Activated CD4-positive, alpha-beta memory T cell treated with anti-CD3 and anti-CD28 coated beads for 36 hours (primary cell): ENCODE results near the gene AMDHD1. TPM values are rescaled to one million over a fixed set of nuclear protein-coding genes. Genes with fewer than 3 reads are reported as not detected.
"Not testable (repeated sequence)": the region's sequence is repeated elsewhere in the genome, so short reads cannot be mapped to it uniquely, and the experiment has no call there.

Experiments used
- CTCF ChIA-PET: fragments of 350-600 bp; sonication (Branson Sonifier 250); formaldehyde crosslinking; loops from one replicate; lab custom pipeline; 2021; ENCODE audit warnings: antibody characterized with exemption, inconsistent platforms; lab: Charles Lee
- POLR2A ChIA-PET: fragments of 350-600 bp; sonication (Branson Sonifier 250); formaldehyde crosslinking; loops from one replicate; lab custom pipeline; 2021; ENCODE audit warnings: antibody characterized with exemption; lab: Charles Lee
- DNase-seq: peaks from one replicate; pipeline ENCODE4 v3.0.0-alpha.2; 2020
- H3K27ac Mint-ChIP-seq: one replicate; pipeline ENCODE4 v1.8.0; 2021; ENCODE audit warnings: mixed read lengths
- H3K27me3 Mint-ChIP-seq: one replicate; pipeline ENCODE4 v1.8.0; 2021; ENCODE audit warnings: mixed read lengths
- H3K36me3 Mint-ChIP-seq: one replicate; pipeline ENCODE4 v1.8.0; 2021; ENCODE audit warnings: mixed read lengths
- H3K4me1 Mint-ChIP-seq: one replicate; pipeline ENCODE4 v1.8.0; 2021; ENCODE audit warnings: low read depth, mixed read lengths
- H3K4me3 Mint-ChIP-seq: one replicate; pipeline ENCODE4 v1.8.0; 2021; ENCODE audit warnings: mild to moderate bottlenecking, mixed read lengths
- H3K9me3 Mint-ChIP-seq: one replicate; pipeline ENCODE4 v1.8.0; 2021; ENCODE audit warnings: mixed read lengths
- intact Hi-C: fragments of 100-400 bp; cut with micrococcal nuclease; formaldehyde crosslinking; loops from one replicate; pipeline ENCODE4 v1.15.1; 2023
- total RNA-seq, 2 experiments: library from RNA; stranded (reverse); gene quantifications; one replicate each; pipeline ENCODE4 v1.2.3, GENCODE V29; 2021

Gene AMDHD1
- total RNA-seq, 2 experiments from 2014 or later = 1.5 to 2.1 TPM

- ChIA-PET CTCF (interaction anchor here (0.8 kb wide), 1 partner anchor 35 kb away, joined by 3 read pairs; no protein-coding TSS in a partner anchor), POLR2A (no interaction called here)
- no peak for DNase-seq
- no peak overlapping the region for H3K4me3 Mint-ChIP-seq
- H3K36me3 Mint-ChIP-seq = peaks cover 1% of the 10 kb centered on the region
- no peaks in the 10 kb centered on the region for H3K4me1 Mint-ChIP-seq
- H3K27me3 Mint-ChIP-seq = no peaks in the 10 kb centered on the region
- intact Hi-C loops = no loop called here
- H3K27ac Mint-ChIP-seq = no peak overlapping the region
- no peaks in the 10 kb centered on the region for H3K9me3 Mint-ChIP-seq
Observed at GRCh38 chr12:95963096-95963495, 20.0 kb downstream of the AMDHD1 start.

DNA sequence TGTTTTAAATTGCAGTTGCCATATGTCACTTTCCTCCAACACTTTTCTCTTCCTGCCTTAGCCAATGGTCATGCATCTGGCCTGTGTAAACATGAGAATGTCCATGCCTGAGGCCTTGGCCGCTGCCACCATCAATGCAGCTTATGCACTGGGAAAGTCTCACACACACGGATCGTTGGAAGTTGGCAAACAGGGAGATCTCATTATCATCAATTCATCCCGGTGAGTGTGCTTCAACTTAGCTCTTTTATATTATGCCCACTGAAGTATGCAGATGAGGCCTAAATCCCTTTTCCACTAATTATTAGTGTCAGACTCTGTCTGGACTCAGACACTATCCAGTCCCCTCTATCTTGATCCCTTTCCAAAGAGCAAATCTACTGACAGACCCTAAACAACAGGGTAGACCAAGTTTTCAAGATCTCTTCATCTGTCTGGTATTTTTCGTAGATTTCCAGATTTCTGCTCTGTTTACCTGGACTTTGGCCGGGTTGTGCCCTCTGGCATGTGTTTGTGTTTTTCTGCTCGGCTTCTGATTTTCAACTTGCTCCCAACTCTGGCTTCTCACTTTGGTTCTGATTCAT lies 23.2 kb downstream of the AMDHD1 start:
- POLR2A ChIA-PET = no interaction called here
- no peak overlapping the region for H3K4me3 Mint-ChIP-seq
- no peaks in the 10 kb centered on the region for H3K4me1 Mint-ChIP-seq
- H3K36me3 Mint-ChIP-seq = peaks cover 1% of the 10 kb centered on the region
- H3K27ac Mint-ChIP-seq = no peak overlapping the region
- no peaks in the 10 kb centered on the region for H3K9me3 Mint-ChIP-seq
- intact Hi-C loops = no loop called here
- CTCF ChIA-PET = interaction anchor here (1.1 to 1.4 kb wide), 2 partner anchors 24 to 48 kb away, joined by 3 read pairs; partner anchors contain the start of gene CCDC38
- no peaks in the 10 kb centered on the region for H3K27me3 Mint-ChIP-seq
- DNase-seq = no peak

DNA sequence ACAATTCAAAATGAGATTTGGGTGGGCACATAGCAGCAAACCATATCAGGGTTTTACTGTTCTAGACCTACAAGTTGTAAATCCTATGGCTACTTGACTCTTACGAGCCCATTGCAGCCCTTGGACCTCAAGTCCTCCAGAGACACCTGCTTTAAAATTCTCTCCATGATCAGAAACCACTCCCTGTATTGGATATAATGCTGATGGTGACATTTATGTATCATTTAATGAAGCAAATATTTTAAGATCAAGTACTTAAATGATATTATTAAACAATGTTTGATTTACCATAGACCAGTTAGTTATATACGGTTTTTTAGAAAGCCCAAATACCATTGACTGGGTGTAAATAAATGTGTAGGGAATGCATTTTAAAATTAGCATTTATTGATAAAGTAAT lies 24.2 kb downstream of the AMDHD1 start:
- no peaks in the 10 kb centered on the region for H3K9me3 Mint-ChIP-seq
- intact Hi-C loops = no loop called here
- no peak for DNase-seq
- H3K4me1 Mint-ChIP-seq = no peaks in the 10 kb centered on the region
- H3K27ac Mint-ChIP-seq = no peak overlapping the region
- no peaks in the 10 kb centered on the region for H3K27me3 Mint-ChIP-seq
- no peak overlapping the region for H3K4me3 Mint-ChIP-seq
- POLR2A ChIA-PET = no interaction called here
- H3K36me3 Mint-ChIP-seq = peaks cover 1% of the 10 kb centered on the region
- CTCF ChIA-PET = no interaction called here

DNA sequence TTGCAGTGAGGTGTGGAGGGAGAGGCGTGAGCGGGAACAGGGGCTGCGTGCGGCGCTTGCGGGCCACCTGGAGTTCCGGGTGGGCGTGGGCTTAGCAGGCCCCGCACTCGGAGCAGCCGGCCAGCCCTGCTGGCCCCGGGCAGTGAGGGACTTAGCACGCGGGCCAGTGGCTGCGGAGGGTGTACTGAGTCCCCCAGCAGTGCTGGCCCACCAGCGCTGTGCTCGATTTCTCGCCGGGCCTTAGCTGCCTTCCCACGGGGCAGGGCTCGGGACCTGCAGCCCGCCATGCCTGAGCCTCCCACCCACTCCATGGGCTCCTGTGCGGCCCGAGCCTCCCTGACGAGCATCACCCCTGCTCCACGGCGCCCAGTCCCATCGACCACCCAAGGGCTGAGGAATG lies 26.0 kb downstream of the AMDHD1 start:
- H3K4me1 Mint-ChIP-seq, H3K4me3 Mint-ChIP-seq, CTCF ChIA-PET, POLR2A ChIA-PET, DNase-seq, H3K27me3 Mint-ChIP-seq, H3K27ac Mint-ChIP-seq, H3K36me3 Mint-ChIP-seq, intact Hi-C loops, H3K9me3 Mint-ChIP-seq: not testable (repeated sequence)

GRCh38 chr12:95970905-95971304 lies 27.8 kb downstream of the AMDHD1 start:
- no peak for DNase-seq
- Mint-ChIP-seq H3K4me1 (no peaks in the 10 kb centered on the region), H3K27me3 (no peaks in the 10 kb centered on the region), H3K36me3 (peaks cover 1% of the 10 kb centered on the region), H3K27ac (no peak overlapping the region), H3K9me3 (no peaks in the 10 kb centered on the region), H3K4me3 (no peak overlapping the region)
- ChIA-PET CTCF (no interaction called here), POLR2A (no interaction called here)
- intact Hi-C loops = no loop called here

DNA sequence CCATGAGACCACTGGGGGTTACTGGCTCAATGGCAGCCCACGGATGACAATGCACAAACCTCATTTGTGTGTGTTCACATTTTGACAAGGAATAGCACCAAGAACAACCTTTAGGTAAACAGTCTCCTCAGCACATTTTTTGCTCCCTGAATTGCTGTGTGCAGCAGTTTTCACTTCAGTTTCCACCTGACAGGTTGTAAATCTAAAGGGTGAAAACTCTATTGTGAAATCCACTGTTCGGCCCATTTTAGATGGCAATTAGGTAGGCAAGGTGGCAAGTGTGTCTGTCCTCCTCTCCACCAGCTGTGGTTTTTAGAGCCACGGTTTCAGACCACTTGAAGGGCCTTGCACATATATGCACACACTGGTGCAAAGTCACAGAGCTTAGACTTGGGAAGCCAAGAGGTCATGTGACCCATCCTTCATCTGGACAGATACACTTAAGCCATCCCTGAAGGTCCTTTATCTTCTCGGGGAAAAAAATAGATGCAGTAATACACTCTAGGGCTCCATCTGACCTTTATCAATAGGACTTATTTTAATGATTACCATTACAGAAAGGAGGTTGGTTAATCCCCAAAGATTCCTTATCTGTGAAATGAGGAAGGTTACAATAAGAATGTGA lies 29.8 kb downstream of the AMDHD1 start:
- DNase-seq = no peak
- Mint-ChIP-seq H3K4me3 (no peak overlapping the region), H3K9me3 (no peaks in the 10 kb centered on the region), H3K27me3 (no peaks in the 10 kb centered on the region), H3K36me3 (no peaks in the 10 kb centered on the region), H3K27ac (no peak overlapping the region), H3K4me1 (no peaks in the 10 kb centered on the region)
- intact Hi-C loops = no loop called here
- POLR2A ChIA-PET = no interaction called here
- CTCF ChIA-PET = no interaction called here

- H3K4me3 Mint-ChIP-seq = no peak overlapping the region
- CTCF ChIA-PET = no interaction called here
- no peaks in the 10 kb centered on the region for H3K4me1 Mint-ChIP-seq
- H3K27me3 Mint-ChIP-seq = no peaks in the 10 kb centered on the region
- H3K9me3 Mint-ChIP-seq = no peaks in the 10 kb centered on the region
- no peaks in the 10 kb centered on the region for H3K36me3 Mint-ChIP-seq
- intact Hi-C loops = no loop called here
- POLR2A ChIA-PET = no interaction called here
- DNase-seq = no peak
- no peak overlapping the region for H3K27ac Mint-ChIP-seq
Observed at GRCh38 chr12:95974358-95974757, 31.2 kb downstream of the AMDHD1 start.

DNA sequence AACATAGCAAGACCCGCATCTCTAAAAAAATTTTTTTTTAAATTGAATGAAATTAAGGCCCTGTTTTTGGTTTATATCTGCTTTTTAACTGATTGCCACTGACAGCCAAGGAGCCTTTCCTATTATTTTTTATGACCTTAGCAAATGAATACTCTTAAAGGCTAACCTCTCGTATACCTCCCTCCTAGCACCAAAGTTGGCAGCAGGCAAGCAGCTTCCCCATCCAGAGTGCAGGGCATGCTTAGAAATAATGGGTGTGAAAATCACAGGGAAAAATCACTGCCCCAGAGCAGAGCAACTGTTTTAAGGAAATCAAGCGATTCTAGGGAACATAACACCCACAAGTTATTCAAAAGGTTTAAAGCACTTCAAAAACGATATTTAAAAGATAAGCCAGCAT lies 32.4 kb downstream of the AMDHD1 start:
- intact Hi-C loops = no loop called here
- Mint-ChIP-seq H3K4me1 (no peaks in the 10 kb centered on the region), H3K4me3 (no peak overlapping the region), H3K27ac (no peak overlapping the region), H3K27me3 (no peaks in the 10 kb centered on the region), H3K36me3 (no peaks in the 10 kb centered on the region), H3K9me3 (no peaks in the 10 kb centered on the region)
- CTCF ChIA-PET = no interaction called here
- POLR2A ChIA-PET = no interaction called here
- no peak for DNase-seq

DNA sequence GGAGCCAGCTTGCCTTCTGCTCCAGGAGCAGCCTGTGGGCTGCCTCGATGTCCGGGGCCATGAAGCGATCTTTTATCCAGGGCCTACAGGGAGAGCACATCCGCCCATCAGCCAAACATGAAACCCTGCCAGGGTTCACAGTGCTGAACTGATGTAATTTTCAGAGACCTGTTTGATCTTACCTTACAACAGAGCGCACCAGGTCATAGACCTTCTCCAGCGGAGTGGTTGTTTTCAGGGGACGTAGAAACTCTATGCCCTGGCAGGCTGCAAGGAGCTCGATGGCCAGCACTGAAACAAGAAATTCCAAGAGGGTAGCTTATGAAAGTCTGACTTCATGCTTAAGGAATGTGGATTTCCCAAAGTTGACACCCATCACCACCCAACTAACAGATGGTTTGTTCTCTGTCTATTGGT lies 33.3 kb downstream of the AMDHD1 start:
- ChIA-PET CTCF (no interaction called here), POLR2A (no interaction called here)
- H3K27ac Mint-ChIP-seq = no peak overlapping the region
- H3K9me3 Mint-ChIP-seq = no peaks in the 10 kb centered on the region
- intact Hi-C loops = no loop called here
- no peaks in the 10 kb centered on the region for H3K36me3 Mint-ChIP-seq
- no peak overlapping the region for H3K4me3 Mint-ChIP-seq
- no peak for DNase-seq
- H3K4me1 Mint-ChIP-seq = no peaks in the 10 kb centered on the region
- no peaks in the 10 kb centered on the region for H3K27me3 Mint-ChIP-seq

DNA sequence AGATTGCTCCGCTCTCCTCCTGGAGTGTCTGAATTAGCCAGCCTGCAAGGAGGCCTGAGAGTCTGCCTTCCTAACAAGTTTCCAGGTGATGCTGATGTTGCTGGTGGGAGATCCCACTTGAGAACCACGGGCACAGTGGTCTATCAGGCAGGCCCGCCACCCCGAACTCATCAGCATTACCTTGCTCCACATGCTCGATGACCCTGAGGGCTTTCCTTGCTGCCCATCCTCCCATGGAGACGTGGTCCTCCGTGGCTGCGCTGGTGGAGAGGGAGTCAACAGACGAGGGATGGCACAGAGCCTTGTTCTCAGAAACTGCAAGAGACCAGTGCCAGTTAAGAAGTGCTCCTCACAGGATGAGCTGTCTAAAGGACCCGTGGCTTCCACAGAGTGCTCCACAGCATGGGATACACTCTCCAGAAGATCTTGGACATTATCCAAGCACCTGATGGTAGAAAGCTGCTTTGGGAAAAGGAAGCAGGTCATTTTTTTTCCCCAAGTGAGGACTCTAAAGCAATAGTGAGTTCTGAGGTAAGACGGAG lies 34.7 kb downstream of the AMDHD1 start:
- DNase-seq = no peak
- intact Hi-C loops = no loop called here
- Mint-ChIP-seq H3K27me3 (no peaks in the 10 kb centered on the region), H3K4me1 (no peaks in the 10 kb centered on the region), H3K36me3 (no peaks in the 10 kb centered on the region), H3K4me3 (no peak overlapping the region), H3K9me3 (no peaks in the 10 kb centered on the region), H3K27ac (no peak overlapping the region)
- ChIA-PET POLR2A (no interaction called here), CTCF (interaction anchor here (2.4 kb wide), 1 partner anchor 21 kb away, joined by 7 read pairs; no protein-coding TSS in a partner anchor)

GRCh38 chr12:95978351-95978750 lies 35.2 kb downstream of the AMDHD1 start:
- intact Hi-C loops = no loop called here
- no peaks in the 10 kb centered on the region for H3K27me3 Mint-ChIP-seq
- no peak for DNase-seq
- CTCF ChIA-PET = interaction anchor here (2.4 kb wide), 1 partner anchor 20 kb away, joined by 7 read pairs; no protein-coding TSS in a partner anchor
- no peaks in the 10 kb centered on the region for H3K4me1 Mint-ChIP-seq
- no peaks in the 10 kb centered on the region for H3K36me3 Mint-ChIP-seq
- H3K4me3 Mint-ChIP-seq = no peak overlapping the region
- no peaks in the 10 kb centered on the region for H3K9me3 Mint-ChIP-seq
- no peak overlapping the region for H3K27ac Mint-ChIP-seq
- POLR2A ChIA-PET = no interaction called here

DNA sequence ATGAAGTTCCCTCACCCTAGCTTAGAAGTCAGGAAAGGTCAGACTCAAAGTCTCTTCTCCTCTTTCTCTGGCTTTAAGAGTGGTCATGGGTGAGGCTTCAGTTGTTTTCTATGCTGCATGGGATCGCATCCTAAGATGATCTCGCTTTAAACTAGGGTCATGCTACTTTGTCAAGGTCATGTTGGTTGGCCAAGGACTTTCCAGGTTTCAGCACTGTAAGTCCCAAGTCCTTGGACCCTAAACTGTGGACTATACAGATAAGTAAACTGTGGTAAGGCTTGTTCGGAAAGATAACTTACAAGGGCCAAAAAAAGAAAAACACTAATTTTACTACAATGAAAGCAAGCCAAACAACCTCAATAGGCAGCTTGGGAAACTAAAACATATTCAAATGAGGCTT lies 35.6 kb downstream of the AMDHD1 start:
- no peaks in the 10 kb centered on the region for H3K27me3 Mint-ChIP-seq
- ChIA-PET POLR2A (no interaction called here), CTCF (interaction anchor here (2.4 kb wide), 1 partner anchor 20 kb away, joined by 7 read pairs; no protein-coding TSS in a partner anchor)
- H3K4me3 Mint-ChIP-seq = no peak overlapping the region
- H3K36me3 Mint-ChIP-seq = no peaks in the 10 kb centered on the region
- no peak for DNase-seq
- intact Hi-C loops = no loop called here
- H3K4me1 Mint-ChIP-seq = no peaks in the 10 kb centered on the region
- H3K27ac Mint-ChIP-seq = no peak overlapping the region
- no peaks in the 10 kb centered on the region for H3K9me3 Mint-ChIP-seq
